NK-92 (cell line): Measurements from ENCODE around the gene HYDIN.
"Not testable (repeated sequence)": the region's sequence is repeated elsewhere in the genome, so short reads cannot be mapped to it uniquely, and the experiment has no call there.

ENCODE experiments used
- DNase-seq: peaks from one replicate; lab custom pipeline; 2025; ENCODE audit not compliant: unreplicated experiment; lab: John Stamatoyannopoulos, UW

Gene HYDIN

DNA sequence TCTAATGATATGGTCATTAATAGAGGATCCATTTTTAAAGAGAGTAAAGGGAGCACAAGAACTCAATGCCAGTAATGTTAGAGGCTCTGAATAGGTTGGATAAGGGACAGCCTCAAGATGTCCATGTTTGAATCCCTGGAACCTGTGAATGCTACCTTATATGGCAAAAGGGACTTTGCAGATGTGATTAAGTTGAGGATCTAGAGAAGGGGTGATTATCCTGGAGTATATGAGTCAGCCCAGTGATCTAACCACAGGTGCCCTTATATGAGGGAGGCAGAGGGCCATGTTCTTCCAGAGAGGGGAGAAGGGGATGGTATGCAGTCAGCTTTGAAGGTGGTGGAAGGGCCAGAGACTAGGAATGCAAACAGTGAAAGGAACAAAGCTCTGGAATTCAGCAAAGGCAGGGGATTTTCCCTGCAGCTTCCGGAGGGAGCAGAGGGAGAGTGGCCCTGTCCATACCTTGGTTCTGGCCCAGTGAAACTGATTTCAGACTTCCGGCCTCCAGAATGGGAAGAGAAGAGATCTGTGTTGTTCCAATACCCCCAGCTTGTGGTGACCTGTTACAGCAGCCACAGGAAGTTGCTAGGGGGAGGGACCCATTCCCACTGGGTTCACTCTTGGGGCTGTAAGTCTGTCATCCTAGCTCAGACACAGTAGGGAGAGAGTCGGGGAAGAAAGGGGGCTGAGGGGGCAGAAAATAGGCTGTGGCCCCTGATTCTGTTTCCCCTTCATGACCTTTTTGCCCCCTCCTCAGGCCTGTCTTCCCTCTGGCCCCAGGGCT is 220.9 kb downstream of the HYDIN start:
- DNase-seq = not testable (repeated sequence)

DNA sequence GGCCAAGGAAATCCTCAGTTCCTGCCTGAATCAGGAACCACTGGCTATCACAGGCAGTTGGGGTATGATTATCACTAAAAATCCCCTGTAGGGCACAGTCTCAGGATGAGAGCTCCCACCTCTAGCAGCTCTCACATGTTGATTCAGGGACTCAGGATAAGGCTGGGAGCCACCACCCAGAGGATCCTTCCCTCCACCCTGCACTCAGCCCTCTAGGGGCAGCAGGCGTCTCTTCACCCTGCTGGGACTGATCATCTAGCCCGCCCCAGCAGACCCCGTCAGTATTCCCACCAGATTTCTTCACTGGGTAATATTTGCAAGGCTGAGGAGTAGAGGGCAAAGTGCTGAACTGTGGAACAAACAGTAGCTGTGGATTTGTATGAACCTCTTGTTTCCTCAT is 224.0 kb downstream of the HYDIN start:
- not testable (repeated sequence) for DNase-seq

DNA sequence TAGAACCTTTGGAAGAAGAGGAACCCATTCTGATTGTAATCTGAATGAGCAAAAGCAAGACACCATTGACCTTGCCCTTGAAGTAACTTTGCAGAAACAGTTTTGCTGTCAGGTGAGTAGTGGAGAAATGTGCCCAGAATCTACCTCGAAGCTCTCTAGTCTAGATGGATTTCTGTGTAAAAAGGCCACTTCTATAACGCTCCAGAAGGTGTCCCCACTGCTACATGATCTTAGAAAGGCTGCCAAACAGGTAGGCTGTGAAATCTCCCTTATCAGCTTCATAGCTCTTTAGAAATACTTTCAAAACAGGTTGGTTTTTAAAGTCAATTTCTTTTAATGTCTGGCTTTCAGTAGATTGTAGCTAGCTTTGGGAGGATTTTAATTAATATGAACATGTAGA is 230.8 kb downstream of the HYDIN start:
- not testable (repeated sequence) for DNase-seq

DNA sequence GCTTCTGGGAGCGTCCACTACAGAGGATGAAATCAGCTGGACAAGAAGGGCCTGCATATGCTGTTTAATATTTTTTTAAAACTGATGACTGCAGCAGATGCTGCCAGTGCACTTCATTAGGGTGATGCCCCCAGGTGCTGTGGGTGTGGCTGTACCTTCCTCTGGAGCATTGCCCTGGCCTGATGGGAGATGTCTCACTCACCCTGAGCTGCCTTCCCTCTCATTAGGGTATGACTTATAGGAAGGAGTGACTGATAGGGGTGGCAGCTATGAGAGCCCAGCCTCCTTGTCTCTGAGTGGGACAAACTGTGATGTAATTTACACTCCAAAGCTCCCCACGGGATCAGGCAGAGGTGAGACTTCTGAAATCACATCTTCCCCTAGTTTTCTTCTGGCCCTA is 234.7 kb downstream of the HYDIN start:
- not testable (repeated sequence) for DNase-seq

DNA sequence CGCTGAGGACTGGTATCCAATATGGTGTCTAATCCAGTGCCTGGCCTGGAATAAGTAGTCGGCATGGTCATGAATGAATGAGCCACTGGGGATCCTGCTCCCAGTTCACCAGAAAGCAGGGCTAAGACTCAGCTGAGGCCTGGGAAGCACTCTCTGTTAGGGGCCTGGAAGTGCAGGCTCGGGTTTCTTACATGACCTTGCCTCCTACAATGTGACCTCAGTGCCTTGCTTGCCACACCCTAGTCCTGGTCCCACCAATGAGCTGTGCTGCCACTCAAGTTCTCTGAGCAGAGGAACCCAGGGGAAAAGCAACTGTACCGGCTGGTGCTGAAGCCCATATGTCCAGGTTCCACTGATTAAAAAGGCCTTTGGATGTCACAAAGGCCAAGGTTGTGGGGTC is 238.0 kb downstream of the HYDIN start:
- DNase-seq = not testable (repeated sequence)

DNA sequence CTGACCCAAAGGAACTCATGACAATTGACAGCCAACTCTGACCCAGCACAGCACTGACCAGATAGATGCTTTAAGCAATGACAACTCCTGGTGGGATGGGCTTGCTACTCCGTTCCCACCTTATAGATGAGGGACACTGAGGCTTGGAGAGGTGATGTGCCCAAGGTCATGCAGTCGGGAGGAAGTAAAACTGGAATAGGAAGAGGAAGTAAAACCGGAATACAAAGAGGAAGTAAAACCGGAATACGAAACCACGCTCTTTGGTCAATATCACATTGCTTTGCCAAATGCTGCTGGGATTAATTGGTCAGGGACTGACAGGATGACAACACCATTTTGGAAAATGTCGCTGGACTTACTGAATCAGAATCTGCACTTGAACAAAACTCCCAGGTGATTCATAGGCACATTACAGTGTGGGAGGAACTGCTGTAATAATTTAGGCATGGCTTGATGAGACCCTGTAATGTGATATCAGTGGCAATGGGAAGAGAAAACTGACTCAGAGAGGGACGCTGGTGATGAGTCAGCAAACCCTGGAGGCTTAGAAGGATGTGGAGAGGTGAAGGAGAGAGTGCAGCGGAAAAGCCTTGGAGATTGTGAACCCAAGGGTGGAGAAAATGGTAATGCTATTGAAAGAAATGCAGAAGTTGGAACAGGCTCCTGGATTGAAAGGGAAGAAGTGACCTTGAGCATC is 243.4 kb downstream of the HYDIN start:
- not testable (repeated sequence) for DNase-seq

DNA sequence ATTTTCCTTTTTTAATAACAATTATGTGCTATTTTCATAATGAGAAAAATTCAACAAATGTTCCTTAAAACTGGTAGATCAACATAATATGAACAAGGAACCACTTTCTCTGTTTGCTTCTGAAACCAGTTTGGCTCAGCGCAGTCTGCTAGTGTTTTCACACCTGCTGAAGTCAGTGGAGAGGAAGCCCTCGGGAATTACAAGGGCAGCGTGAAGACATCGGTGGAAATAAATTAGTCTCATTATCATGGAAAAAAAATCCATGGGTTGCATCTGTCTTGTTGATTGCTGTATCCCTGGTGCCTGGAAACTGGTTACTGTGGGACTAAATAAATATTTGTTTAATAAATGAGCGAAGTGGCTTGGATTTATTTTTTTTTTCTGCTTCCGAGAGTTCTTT is 245.8 kb downstream of the HYDIN start:
- DNase-seq = not testable (repeated sequence)

DNA sequence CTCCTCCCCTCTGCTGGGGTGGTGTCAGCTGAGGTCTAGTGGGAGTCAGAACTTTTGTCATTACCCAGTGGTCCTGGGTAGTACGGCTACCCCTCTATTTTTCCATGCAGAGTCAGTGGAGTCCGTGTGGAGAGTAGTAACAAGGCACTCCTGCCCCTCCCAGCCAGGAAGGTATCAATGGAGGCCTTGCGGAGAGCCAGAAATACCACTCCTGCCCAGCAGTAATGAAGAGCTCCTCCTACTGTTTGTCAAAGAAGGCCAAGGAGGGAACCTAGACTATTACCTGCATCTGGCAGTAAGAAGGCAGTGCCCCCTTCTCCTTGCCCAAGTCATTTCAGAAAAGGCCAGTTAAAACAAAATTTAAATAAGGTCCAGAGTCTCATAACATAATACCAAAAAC is 262.2 kb downstream of the HYDIN start:
- not testable (repeated sequence) for DNase-seq

DNA sequence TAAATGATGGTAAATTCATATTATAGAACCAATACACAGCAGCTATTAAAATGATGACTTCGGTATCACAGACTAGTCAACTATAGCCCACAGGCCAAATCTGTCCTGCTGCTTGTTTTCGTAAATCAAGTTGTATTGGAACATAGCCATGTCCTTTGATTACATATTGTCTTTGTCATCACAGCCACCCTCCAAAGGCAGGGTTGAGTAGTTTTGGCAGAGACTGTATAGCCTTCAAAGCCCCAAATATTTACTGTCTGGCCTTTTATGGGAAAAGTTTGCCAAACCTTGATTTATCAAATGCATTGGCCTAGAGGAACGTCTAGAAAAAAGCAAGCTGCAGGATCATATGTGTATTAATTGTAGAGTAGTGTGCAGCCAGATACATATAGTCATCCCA is 270.4 kb downstream of the HYDIN start:
- DNase-seq = not testable (repeated sequence)

DNA sequence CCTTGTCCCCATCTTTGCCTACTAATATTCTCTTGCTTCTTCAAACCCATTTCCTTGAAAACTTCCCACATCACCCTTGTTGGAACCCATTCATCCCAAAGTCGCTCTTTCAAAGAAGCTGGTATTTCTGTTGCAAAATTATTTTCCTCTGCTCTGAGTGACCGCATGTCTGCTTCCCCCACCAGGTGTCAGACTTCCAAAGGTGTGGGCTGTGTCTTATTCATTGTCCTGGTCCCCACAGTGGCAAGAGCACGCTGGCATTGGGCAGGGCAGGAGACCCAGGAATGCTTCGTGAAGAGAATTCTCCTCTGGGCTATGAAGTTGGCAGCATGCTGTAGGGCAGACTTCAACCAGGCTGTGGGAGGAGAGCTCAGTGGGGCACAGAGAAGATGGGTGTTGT is 275.6 kb downstream of the HYDIN start:
- not testable (repeated sequence) for DNase-seq

DNA sequence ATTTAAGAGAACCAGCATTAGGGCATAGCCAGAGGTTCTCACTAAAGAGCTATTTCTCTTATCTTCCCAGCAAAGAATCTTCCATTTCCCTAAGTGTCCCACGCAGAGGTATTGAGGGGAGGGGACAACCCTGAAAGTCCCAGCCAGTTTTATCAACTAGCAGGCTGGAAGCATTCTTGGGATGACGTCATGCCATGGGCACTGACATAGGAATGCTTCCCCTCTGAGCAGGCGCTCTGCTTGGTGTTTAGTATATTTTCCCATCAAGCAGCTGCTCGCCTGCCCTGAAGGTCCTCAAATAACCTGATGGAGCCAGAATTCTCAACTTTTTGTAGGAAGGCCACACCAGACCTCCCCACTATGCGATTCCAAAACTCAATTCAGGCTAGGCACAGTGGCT is 276.7 kb downstream of the HYDIN start:
- DNase-seq = not testable (repeated sequence)

DNA sequence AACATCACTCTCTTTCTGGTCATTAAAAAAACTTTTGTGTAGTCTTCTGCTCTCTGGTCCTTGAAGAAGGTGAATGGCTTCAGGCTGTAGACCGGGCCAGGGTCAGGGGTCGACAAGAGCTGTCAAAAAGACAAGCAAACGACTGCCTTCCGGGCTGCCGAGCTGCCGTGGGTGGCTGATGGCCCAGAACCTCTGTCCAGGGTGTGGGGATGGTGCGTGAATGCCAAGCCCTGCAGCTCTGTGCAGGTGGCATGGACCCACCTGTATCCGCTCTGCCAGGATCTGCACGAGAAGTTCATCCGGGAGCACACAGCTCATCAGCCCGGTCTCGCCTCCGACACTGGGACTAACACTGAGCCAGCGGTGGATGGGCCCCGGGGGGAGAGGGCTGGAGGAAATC is 287.0 kb downstream of the HYDIN start:
- not testable (repeated sequence) for DNase-seq

DNA sequence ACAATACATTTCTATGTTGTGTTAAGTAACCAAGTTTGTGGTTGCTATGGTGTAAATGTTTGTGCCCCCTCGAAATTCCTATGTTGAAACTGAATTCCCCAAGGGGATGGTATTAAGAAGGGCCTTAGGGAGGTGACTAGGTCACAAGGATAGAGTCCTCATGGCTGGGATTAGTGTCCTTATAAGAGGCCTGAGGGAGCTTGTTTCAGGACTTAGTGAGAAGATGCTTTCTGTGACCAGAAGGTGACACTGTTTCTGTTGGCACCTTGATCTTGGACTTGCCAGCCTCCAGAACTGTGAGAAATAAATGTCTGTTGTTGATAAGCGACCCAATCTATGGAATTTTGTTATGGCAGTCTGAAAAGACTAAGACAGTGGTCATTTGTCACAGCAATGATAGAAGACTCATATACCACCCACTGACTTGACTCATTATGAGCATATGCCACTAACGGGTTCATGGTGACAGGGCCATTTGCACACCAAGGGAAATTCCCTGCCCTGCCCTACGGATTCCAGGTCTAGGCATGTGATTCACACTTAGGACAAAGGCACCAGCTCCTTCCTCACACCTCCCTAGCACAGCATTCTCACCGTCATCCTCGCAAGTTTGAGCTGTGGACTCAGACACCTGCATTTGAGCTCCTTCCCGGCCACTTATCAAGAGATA is 290.7 kb downstream of the HYDIN start:
- DNase-seq = not testable (repeated sequence)

DNA sequence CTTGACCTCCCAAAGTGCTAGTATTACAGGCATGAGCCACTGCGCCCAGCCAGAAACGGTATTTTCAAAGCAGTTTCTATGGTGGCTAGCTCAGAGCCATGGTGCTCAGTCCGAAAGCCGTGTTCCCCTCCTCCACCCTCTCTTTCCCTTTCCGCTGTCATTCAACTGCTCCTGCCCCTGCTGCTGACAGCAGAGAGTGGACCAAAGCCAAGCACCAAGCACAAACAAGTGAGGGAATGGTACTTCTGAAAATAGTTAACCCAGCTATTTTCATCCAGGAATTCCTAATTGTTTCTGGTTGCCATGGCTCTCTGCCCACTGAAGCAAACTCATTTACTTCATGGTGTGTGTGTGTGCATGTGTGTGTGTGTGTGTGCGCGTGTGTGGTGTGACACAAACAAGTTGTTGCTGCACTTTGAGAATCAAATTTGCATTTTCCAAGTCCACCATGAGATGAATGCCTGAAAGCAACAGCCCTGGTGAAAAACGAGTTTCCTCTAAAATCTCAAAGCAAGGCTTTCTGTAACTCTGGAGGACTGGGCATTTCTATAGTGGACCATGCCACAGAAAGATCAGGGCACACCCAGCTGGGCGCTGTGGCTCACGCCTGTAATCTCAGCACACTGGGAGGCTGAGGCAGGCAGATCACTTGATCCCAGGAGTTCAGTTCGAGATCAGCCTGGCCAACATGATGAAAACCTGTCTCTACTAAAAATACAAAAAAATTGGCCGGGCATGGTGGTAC is 293.6 kb downstream of the HYDIN start:
- DNase-seq = not testable (repeated sequence)

DNA sequence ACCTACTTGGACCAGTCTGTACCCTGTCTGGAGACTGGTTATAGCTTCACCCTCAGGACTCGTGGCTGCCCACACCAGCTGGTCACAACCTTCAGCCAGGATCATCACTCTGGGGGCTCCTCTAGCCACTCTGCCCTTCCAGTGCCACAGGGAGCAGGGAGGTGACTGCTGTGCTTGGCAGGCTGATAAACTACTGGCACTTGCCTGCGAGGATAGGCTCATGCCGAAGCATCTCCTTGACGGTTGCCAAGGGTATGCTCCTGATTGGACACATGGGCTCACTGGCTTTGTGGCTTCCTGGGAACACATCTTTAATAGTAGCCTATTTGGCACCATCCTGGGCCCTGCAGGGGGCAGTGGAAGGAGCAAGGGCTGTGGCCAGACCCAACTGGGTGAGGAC is 295.2 kb downstream of the HYDIN start:
- not testable (repeated sequence) for DNase-seq

DNA sequence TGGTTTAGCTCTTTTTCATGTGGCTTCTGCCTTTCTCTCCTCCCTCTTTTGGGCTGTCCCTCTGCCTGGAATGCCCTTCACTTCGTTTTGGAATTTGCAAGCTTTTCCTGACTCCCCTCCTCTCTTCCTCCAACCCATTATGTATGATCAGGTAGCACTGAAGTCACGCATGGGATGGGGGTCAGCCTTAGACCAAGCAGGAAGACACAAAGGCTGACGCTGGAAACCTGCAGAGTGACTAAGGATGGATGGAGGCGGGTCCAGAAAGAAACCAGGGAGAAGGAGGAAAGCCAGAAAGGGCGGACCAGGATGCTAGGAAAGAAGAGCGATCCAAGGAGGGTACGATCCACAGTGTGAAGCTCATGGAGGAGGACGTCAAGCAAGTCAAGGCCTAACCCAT is 296.8 kb downstream of the HYDIN start:
- DNase-seq = not testable (repeated sequence)

DNA sequence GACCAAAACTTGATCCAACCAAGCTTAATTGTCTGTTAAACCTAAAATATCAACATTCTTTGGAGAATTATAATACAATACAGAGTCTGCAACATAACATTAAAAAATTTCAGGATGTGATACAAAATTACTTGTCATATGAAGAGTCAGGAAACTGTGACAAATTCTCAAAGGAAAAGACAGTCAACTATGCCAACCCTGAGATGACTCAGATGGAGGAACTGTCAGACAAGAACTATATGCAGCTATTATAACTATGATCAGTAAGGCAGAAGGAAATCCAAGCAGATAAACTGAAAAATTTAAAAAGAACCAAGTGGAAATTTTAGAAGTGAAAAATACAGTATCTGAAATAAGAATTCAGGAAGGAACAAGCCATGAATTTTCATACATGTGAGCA is 299.8 kb downstream of the HYDIN start:
- DNase-seq = not testable (repeated sequence)

DNA sequence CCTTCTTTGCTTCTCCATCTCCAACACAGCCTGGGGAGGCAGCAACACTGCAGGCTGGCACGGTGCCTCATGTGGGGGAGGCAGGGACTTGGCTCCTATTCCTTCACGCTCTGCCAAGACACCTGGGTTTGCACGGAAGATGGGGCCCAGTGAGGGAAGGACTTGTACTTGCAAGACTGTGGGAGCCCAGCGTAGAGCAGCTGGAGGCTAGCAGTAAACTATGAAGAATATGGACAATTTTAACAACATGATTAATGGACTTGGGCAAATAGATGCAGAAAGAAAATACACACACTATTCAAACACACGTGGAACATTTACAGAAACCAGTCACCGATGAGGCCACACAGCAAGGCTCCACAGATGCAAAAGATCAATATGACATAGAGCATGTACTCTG is 308.4 kb downstream of the HYDIN start:
- DNase-seq = not testable (repeated sequence)

DNA sequence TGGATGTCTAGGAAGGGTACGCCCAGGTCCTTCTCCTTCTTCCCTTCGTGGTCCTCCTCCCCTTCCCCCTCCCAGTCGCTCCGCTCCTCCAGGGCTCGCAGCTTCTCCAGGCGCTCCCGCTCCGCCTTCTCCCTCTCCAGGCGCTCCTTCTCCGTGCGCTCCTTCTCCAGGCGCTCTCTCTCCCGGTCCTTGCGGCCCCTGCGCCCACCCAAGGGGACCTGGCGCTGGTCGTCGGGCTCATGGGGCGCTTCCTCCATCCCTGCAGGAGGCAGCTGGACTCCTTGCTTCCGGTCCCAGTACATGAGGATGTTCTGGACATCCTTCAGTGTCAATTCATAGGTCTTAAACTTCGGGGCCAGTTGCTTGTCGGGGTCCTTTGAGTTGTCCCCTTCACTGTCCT is 309.9 kb downstream of the HYDIN start:
- not testable (repeated sequence) for DNase-seq

DNA sequence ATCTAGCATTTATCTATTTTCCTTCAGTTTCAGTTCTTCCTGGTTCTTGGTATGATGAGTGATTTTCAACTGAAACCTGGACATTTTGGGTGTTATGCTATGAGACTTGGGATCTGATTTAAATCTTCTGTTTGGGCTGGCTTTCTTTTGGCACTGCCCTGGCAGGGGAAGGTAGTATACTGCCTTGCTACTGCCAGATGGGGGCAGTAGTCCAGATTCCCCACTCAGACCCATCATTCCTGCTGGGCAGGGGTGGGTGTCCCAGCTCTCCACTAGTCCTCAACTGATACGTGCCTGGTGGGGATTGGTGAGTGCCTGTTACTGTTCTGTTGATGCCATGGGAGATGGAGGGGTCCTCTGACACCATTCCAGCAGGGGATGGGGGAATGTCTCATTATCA is 342.3 kb downstream of the HYDIN start:
- not testable (repeated sequence) for DNase-seq

DNA sequence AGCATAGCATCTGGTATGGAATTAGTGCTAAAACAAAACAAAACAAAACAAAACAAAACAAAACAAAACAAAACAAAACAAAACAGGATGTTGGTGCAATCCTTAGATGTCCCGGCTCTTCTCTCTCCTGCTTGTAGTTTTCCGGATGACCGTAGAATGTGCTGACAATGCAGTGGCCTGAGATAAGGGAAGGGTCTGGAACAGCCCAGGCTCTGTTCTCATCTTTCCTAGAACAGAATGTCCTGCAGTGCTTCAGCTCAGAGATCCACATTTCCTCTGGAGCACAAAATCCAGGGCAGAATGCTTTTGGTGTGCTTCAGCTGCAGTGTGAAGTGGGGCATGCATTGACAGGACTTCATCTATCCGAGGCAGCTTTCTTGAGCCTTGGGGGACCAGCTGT is 345.9 kb downstream of the HYDIN start:
- not testable (repeated sequence) for DNase-seq
